Neutrophil (primary cell): ENCODE results near the gene ERC2.

ENCODE experiments used
- H3K27ac ChIP-seq: fragments of 200-600 bp; sonication (generic); 2 replicates; pipeline ENCODE4 v1.5.1; 2016; ENCODE audit warnings: mild to moderate bottlenecking, moderate library complexity
- H3K27me3 ChIP-seq: fragments of 200-600 bp; sonication (generic); 2 replicates; pipeline ENCODE4 v1.6.0; 2016; ENCODE audit warnings: mild to moderate bottlenecking
- H3K36me3 ChIP-seq: fragments of 200-600 bp; sonication (generic); 2 replicates; pipeline ENCODE4 v1.5.1; 2017
- H3K4me1 ChIP-seq, 2 experiments: fragments of 200-600 bp in 1 of 2; sonication (generic) in 1 of 2; 1 replicate in 1 of 2; 2 replicates in 1 of 2; pipeline versions ENCODE4 v1.5.1 to v1.6.1; 2013 to 2016; ENCODE audit warnings: low read depth in 1 of 2, low read length in 1 of 2, mild to moderate bottlenecking in 1 of 2, moderate library complexity in 1 of 2; ENCODE audit not compliant: control insufficient read depth in 1 of 2, insufficient read depth in 1 of 2
- H3K4me3 ChIP-seq, 2 experiments: fragments of 200-600 bp in 1 of 2; sonication (generic) in 1 of 2; 1 replicate in 1 of 2; 2 replicates in 1 of 2; pipeline ENCODE4 v1.5.1; 2013 to 2016; ENCODE audit warnings: low read depth in 1 of 2, low read length in 1 of 2, mild to moderate bottlenecking in 1 of 2, moderate library complexity in 1 of 2
- H3K9me3 ChIP-seq: fragments of 200-600 bp; sonication (generic); 2 replicates; pipeline ENCODE4 v1.5.1; 2016
- TF ChIP-seq, protein P1 (sequence below): fragments of 200-600 bp; sonication (generic); IDR thresholded peaks from 2 replicates; pipeline ENCODE4 v1.5.1; 2016; ENCODE audit warnings: antibody characterized with exemption

ERC2 gene

DNA sequence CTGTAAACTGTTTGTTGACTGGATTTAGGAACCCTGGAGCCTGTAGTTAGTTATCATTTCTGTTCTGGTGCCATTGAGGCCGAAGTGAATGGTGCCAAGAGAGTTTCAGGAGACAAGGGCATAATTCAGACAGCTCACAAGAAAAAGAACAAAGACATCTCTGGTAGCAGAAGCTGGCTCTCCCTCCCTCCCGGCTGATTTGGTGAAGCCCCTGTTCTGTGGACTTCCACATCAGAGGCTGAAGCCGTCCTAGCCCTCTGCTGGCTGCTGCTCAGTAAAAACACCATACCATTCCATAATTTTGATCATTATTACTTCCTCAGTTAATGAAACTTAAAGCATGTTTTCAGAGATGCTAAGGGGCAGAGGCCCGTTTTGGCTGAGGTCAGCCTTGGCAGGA lies 599.9 kb downstream of the ERC2 start:
- no peaks in the 10 kb centered on the region for H3K36me3 ChIP-seq
- no peaks in the 10 kb centered on the region for H3K4me1 ChIP-seq
- H3K27me3 ChIP-seq = no peaks in the 10 kb centered on the region
- no peak overlapping the region for H3K4me3 ChIP-seq
- H3K27ac ChIP-seq = no peak overlapping the region
- TF ChIP-seq, protein P1, sequence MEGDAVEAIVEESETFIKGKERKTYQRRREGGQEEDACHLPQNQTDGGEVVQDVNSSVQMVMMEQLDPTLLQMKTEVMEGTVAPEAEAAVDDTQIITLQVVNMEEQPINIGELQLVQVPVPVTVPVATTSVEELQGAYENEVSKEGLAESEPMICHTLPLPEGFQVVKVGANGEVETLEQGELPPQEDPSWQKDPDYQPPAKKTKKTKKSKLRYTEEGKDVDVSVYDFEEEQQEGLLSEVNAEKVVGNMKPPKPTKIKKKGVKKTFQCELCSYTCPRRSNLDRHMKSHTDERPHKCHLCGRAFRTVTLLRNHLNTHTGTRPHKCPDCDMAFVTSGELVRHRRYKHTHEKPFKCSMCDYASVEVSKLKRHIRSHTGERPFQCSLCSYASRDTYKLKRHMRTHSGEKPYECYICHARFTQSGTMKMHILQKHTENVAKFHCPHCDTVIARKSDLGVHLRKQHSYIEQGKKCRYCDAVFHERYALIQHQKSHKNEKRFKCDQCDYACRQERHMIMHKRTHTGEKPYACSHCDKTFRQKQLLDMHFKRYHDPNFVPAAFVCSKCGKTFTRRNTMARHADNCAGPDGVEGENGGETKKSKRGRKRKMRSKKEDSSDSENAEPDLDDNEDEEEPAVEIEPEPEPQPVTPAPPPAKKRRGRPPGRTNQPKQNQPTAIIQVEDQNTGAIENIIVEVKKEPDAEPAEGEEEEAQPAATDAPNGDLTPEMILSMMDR = no peak
- no peaks in the 10 kb centered on the region for H3K9me3 ChIP-seq

DNA sequence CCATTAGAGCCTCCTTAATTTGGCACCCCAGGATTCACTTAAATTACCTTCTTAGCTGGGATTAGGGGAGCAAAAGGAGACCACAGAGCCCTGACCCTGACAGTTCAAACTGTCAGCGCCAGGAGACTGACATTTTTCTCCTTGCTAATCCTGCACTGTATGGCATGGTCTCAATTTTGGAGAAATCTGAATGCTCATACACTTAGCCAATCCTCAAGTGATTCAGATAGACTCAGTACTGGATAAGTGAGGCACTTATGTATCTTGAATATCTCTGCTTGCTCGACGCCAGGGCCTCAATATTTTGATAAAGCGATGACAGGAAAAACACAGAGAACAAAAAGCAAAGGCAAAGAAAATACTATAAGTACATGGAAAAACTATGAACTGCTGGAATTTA lies 605.2 kb downstream of the ERC2 start:
- H3K4me1 ChIP-seq = no peaks in the 10 kb centered on the region
- H3K9me3 ChIP-seq = no peaks in the 10 kb centered on the region
- H3K27me3 ChIP-seq = no peaks in the 10 kb centered on the region
- H3K27ac ChIP-seq = no peak overlapping the region
- no peaks in the 10 kb centered on the region for H3K36me3 ChIP-seq
- TF ChIP-seq, protein P1 = no peak
- no peak overlapping the region for H3K4me3 ChIP-seq

GRCh38 chr3:55860049-55860721 lies 608.1 kb downstream of the ERC2 start:
- Histone ChIP-seq H3K4me1 (no peaks in the 10 kb centered on the region), H3K27ac (no peak overlapping the region), H3K9me3 (no peaks in the 10 kb centered on the region), H3K4me3 (no peak overlapping the region), H3K27me3 (no peaks in the 10 kb centered on the region), H3K36me3 (no peaks in the 10 kb centered on the region)
- TF ChIP-seq, protein P1 = no peak

DNA sequence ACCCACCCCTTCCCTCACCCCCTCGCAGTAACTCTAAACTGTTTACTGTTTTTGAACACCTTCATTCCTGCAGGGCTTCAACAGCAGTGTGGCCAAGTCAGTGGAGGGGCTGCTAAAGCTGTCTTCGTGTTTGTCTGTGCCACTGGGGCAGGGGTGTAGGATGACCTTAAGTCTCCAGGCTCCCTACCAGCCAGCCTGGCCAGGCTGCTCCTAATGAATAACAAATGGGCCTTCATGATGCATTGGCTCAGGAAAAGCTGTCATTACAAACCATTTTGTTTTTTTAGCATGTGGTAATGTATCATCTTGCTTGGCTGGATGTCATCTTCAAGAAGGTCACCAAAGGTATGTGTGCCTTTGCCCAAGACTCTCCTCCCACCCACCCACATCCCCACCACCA lies 609.0 kb downstream of the ERC2 start:
- Histone ChIP-seq H3K4me1 (no peaks in the 10 kb centered on the region), H3K36me3 (no peaks in the 10 kb centered on the region), H3K27me3 (no peaks in the 10 kb centered on the region), H3K9me3 (no peaks in the 10 kb centered on the region), H3K27ac (no peak overlapping the region), H3K4me3 (no peak overlapping the region)
- TF ChIP-seq, protein P1 = no peak

DNA sequence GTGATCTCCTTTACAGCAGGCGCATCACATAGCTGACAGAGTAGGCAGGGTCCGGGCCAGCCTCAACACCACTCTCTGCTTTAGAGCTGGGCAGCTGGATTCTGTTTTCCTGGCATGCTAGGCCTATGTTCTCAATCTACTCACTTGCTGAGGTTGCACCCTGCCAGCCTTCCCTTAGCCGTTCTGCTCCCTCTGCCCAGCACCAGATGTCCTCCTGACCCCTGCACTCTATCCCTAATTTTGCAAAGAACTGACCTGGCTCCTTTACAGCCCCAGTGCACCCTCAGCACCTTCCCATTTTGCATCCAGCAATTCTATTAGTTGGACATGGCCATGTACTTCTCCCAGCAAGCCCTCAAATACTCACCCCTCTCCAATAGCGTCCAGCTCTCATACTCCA lies 609.5 kb downstream of the ERC2 start:
- TF ChIP-seq, protein P1 = no peak
- no peaks in the 10 kb centered on the region for H3K9me3 ChIP-seq
- H3K4me3 ChIP-seq = no peak overlapping the region
- H3K27ac ChIP-seq = no peak overlapping the region
- no peaks in the 10 kb centered on the region for H3K36me3 ChIP-seq
- H3K27me3 ChIP-seq = no peaks in the 10 kb centered on the region
- H3K4me1 ChIP-seq = no peaks in the 10 kb centered on the region
